Mucosa of descending colon (tissue), 3 donors: Measurements from ENCODE around the gene SHCBP1L. TPM values are rescaled to one million over a fixed set of nuclear protein-coding genes. Genes with fewer than 3 reads are reported as not detected.

Source experiments
- ATAC-seq: fragments of 200-7000 bp; cut with Tn5 transposase; one replicate; pipeline ENCODE4 v1.9.1; 2020; ENCODE audit warnings: mild to moderate bottlenecking, moderate library complexity
- DNase-seq, 3 donors: peaks; one replicate each; pipeline ENCODE4 v3.0.0-alpha.2; 2020
- H3K36me3 ChIP-seq: fragments of 200-600 bp; one replicate; pipeline ENCODE4 v1.8.0; 2021; ENCODE audit warnings: low read depth, mild to moderate bottlenecking
- H3K4me1 ChIP-seq: fragments of 200-600 bp; one replicate; pipeline ENCODE4 v1.8.0; 2021; ENCODE audit warnings: low read depth, mild to moderate bottlenecking
- H3K4me3 ChIP-seq: fragments of 200-600 bp; one replicate; pipeline ENCODE4 v1.8.0; 2021; ENCODE audit warnings: mild to moderate bottlenecking
- H3K9me3 ChIP-seq: fragments of 200-600 bp; one replicate; pipeline ENCODE4 v1.8.0; 2021; ENCODE audit warnings: mild to moderate bottlenecking
- intact Hi-C, 2 donors: fragments of 100-400 bp; cut with DNase I in 1 of 2; cut with micrococcal nuclease in 1 of 2; formaldehyde crosslinking; loops; one replicate each; pipeline versions ENCODE4 v1.11.0 to v1.11.1; 2022; cut with DNase I, micrococcal nuclease
- total RNA-seq, 3 donors: library from RNA; stranded (reverse); fragmentation: NEBNext Ultra II Directional in 2 of 3; extraction: Animal tissue kit (Norgen Biotek cat#: 25700) in 2 of 3; gene quantifications; one replicate each; pipeline versions ENCODE4 v1.2.1 to v1.2.4, GENCODE V29; 2021 to 2023
- TF ChIP-seq, protein P1 (sequence below): fragments of 200-600 bp; IDR thresholded peaks from one replicate; pipeline ENCODE4 v1.8.0; 2022; ENCODE audit warnings: antibody characterized with exemption, mild to moderate bottlenecking
- donor health status: DM: no; HTN: no; CAD: no; lungs with moderate emphysema.
- donor health status: DM: no; HTN: no; CAD: no.
- donor health status: DM: no; HTN: yes; CAD: no.

SHCBP1L gene
- total RNA-seq, 3 donors from 2014 or later: not detected

DNA sequence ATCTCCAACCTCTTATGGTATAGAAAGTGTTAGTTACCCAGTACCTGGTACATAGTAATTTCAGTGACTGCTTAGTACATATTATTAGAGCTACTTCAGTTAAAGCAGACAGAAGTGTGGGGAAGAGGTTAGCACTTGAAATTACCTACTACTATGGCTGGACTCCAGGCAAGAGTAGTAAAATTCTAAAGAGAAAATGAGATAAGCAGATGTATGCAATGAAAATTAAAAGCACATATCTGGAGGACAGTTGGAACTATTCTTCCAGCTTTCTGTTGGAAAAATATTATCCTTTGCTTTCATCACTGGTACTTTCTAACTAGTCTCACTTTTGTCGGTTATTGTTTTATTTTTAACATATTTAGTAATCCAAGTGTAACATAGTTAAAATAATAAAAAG is 90.1 kb downstream of the SHCBP1L start:
- Histone ChIP-seq H3K9me3 (no peaks in the 10 kb centered on the region), H3K4me3 (no peak overlapping the region), H3K4me1 (no peaks in the 10 kb centered on the region), H3K36me3 (peaks cover 24% of the 10 kb centered on the region)
- intact Hi-C loops: no loop called here
- DNase-seq: no peak
- TF ChIP-seq, protein P1, sequence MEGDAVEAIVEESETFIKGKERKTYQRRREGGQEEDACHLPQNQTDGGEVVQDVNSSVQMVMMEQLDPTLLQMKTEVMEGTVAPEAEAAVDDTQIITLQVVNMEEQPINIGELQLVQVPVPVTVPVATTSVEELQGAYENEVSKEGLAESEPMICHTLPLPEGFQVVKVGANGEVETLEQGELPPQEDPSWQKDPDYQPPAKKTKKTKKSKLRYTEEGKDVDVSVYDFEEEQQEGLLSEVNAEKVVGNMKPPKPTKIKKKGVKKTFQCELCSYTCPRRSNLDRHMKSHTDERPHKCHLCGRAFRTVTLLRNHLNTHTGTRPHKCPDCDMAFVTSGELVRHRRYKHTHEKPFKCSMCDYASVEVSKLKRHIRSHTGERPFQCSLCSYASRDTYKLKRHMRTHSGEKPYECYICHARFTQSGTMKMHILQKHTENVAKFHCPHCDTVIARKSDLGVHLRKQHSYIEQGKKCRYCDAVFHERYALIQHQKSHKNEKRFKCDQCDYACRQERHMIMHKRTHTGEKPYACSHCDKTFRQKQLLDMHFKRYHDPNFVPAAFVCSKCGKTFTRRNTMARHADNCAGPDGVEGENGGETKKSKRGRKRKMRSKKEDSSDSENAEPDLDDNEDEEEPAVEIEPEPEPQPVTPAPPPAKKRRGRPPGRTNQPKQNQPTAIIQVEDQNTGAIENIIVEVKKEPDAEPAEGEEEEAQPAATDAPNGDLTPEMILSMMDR: no peak
- ATAC-seq: no peak

DNA sequence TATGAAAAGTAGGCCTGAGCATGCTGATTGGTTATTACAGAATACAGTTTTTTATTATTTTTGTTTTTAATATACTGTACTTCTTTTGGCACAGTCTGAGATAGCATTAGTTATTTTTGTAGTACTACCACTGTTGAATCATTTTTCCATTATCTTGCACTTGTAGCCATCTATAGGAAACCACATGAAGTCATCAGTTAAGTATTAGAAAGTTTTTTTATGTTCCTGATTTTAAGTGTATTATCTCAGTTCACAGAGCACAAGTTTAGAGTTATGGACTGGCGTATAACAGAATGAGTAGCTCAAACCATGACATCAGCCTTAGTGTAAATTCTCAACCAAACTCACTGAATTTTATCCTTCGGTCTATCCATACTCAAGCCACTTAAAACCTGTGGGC is 91.0 kb downstream of the SHCBP1L start:
- H3K36me3 ChIP-seq: peaks cover 27% of the 10 kb centered on the region

DNA sequence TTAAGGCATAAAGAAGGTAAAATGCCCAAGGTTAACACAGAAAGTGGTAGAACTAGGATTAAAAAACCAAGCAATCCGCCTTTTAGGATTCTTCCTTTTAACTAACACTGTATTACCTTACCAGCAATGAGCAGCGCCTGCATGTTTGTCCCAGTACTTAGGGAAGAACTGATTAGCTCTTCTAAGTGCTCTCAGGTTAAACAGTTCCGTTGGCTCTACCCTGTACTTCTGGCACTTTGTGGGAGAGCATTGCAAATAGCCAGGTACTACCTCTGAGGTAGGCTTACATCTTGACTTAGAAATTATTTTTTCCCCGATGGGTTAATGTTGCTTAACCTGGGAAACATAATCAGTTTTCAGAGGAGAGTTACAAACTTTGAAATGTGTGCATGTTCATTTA is 92.3 kb downstream of the SHCBP1L start:
- Histone ChIP-seq H3K4me3 (no peak overlapping the region), H3K9me3 (no peaks in the 10 kb centered on the region), H3K4me1 (no peaks in the 10 kb centered on the region), H3K36me3 (peaks cover 35% of the 10 kb centered on the region)
- DNase-seq (no peak), ATAC-seq (no peak)
- intact Hi-C loops: no loop called here
- TF ChIP-seq, protein P1: no peak

More for the DNA sequence above, 91.0 kb downstream of the SHCBP1L start:
- Histone ChIP-seq H3K9me3 (no peaks in the 10 kb centered on the region), H3K4me3 (no peak overlapping the region), H3K4me1 (no peaks in the 10 kb centered on the region)
- DNase-seq: no peak
- TF ChIP-seq, protein P1: no peak
- intact Hi-C loops: no loop called here
- no peak for ATAC-seq

DNA sequence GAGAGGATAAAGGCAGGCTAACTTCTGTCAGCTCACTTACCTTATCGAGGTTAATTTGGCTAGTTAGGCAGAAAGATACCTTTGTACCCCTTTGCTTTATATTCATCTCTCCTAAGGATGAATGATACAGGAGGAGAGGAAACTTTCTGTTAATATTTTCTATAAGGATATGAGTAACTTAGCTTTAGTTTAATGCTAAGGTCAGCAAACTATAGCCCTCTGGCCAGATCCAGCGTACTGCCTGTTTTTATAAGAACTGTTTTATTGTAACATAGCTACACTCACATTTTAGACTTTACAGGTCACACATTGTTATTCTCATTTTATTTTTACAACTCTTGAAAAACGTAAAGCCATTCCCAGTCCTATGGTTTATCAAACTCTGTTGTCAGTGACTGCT is 95.8 kb downstream of the SHCBP1L start:
- intact Hi-C loops: no loop called here
- Histone ChIP-seq H3K4me1 (no peaks in the 10 kb centered on the region), H3K9me3 (no peaks in the 10 kb centered on the region), H3K36me3 (peaks cover 50% of the 10 kb centered on the region), H3K4me3 (no peak overlapping the region)
- TF ChIP-seq, protein P1: no peak
- ATAC-seq (no peak), DNase-seq (no peak)

DNA sequence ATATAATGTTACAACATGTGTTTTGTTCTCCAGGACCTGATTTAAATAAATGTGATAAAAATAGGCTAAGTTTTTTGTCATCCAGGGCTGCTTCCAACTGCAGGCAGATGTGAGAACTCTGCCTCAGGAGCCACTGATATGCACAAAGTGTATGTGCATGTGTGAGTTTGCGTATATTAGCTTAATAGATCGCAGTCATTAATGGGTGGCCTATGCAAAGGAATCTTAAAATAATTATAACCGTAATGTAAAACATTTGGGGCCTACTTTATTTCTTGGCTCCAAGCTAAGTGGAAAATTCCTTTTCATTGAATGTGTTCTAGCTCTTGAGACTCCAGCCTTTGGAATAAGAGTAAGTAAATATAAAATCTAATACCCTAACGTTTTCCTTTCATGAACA is 97.1 kb downstream of the SHCBP1L start:
- DNase-seq: no peak
- Histone ChIP-seq H3K36me3 (peaks cover 51% of the 10 kb centered on the region), H3K4me3 (no peak overlapping the region), H3K4me1 (no peaks in the 10 kb centered on the region), H3K9me3 (no peaks in the 10 kb centered on the region)
- intact Hi-C loops: no loop called here
- no peak for ATAC-seq
- TF ChIP-seq, protein P1: no peak

DNA sequence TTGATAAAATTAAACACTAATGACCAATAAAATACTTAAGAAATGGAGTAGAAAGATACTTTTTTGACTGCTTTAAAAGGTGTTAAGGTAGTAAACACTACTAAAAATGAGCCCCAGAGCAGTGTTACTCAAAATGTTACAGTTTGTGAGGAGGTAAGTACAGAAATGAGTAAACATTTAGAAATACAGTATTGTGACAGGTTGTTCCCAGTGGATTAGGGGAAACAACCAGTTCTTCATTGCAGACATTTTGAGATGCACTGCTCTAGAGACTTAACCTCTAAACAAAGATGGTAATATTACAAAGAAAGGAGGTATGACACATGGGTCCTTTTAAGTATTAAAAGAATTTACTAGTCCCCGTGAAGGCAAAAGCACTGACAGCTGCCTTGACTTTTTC is 101.1 kb downstream of the SHCBP1L start:
- Histone ChIP-seq H3K9me3 (no peaks in the 10 kb centered on the region), H3K4me3 (no peak overlapping the region), H3K36me3 (peaks cover 23% of the 10 kb centered on the region), H3K4me1 (no peaks in the 10 kb centered on the region)
- DNase-seq: no peak
- intact Hi-C loops: no loop called here
- TF ChIP-seq, protein P1: no peak
- ATAC-seq: no peak
